AG10803 (cell line): ENCODE data around the gene DIP2C.

Experiments
- DNase-seq: peaks from one replicate; pipeline ENCODE4 v3.0.0; 2010; ENCODE audit warnings: low read depth
- H3K4me3 ChIP-seq: 2 replicates; pipeline ENCODE4 v1.5.1; 2011; ENCODE audit warnings: mild to moderate bottlenecking, low read length, control low read depth
- TF ChIP-seq, protein P1 (sequence below): conservative IDR thresholded peaks from 2 replicates; pipeline ENCODE4 v1.5.1; 2011; ENCODE audit warnings: mild to moderate bottlenecking, low read length, control low read depth, inconsistent platforms

Gene DIP2C

GRCh38 chr10:606762-607544 lies 82.5 kb downstream of the DIP2C start:
- peak; percentile 50 for DNase-seq
- no peak overlapping the region for H3K4me3 ChIP-seq
- TF ChIP-seq, protein P1, sequence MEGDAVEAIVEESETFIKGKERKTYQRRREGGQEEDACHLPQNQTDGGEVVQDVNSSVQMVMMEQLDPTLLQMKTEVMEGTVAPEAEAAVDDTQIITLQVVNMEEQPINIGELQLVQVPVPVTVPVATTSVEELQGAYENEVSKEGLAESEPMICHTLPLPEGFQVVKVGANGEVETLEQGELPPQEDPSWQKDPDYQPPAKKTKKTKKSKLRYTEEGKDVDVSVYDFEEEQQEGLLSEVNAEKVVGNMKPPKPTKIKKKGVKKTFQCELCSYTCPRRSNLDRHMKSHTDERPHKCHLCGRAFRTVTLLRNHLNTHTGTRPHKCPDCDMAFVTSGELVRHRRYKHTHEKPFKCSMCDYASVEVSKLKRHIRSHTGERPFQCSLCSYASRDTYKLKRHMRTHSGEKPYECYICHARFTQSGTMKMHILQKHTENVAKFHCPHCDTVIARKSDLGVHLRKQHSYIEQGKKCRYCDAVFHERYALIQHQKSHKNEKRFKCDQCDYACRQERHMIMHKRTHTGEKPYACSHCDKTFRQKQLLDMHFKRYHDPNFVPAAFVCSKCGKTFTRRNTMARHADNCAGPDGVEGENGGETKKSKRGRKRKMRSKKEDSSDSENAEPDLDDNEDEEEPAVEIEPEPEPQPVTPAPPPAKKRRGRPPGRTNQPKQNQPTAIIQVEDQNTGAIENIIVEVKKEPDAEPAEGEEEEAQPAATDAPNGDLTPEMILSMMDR: no peak

DNA sequence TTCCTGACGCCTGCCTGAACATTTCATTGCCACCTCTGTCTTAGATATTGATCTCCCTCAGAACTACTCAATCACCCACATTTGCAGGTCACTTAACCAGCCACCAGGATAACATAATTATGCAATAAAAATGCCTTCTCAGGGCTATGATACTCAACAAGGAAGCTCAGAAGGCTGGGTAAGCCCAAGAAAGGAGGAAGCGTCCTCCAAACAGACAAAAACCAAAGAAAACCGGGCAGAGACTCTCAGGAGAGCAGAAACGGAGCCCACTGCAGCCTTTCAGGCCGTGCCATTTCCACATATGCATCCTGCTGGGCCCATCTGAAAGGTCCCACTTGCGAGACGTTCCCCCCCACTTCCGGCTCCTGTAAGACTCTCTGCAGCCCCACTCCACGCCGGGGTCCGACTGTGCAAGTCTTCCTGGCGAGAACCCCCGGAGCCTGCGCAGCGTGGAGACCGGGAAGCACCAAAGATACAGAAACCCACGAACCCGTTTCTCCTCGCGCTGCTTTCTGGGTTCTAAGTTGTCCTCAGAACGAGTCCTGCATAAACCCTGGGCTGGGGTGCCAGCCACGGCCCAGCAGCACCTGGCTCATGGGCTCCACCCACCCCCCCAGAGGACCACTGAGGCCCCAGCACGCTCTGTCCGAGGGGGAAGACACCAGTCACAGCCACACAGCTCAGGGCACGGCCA lies 83.7 kb downstream of the DIP2C start:
- TF ChIP-seq, protein P1: no peak
- no peak for DNase-seq

DNA sequence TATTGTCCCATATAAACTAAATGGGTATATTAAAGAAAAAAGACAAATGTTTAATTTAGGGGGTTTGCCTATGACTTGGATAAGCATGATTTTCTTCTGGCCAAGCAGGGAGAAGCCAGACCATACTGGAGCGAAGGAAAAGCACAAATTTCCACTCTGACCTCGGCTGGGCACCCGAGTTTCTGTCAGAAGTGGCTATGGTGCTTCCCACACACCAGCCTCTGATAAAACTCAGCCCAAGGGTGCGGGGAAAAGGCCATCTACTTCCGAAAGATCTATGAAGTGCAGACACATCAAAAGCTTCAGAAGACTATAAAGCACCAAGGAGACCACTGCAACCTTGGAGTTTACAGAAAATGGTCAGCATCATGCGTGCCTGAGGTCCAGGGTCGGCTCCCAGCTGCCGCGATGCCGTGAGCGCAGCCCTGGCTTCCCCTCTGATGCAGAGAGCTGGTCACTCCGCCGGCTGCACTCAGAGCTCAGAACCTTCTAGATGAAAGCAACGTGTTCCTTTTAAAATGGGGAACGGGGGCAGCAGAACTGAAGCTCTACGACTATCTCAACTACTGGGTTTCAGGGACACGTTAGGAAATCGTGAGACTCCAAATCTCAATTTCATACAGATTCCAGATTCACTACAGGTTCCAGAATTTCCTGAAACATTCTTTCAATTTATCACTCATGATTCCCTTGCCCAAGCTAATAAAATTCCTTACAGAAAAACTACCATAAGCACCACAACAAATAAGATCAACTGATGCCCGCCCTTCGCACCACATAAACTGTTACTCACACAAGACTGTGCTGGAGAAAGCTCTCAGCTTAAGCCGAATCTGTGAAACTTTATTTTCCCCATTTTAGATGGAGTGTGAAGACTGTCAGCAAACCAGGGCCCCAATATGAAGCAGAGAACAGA lies 84.5 kb downstream of the DIP2C start:
- TF ChIP-seq, protein P1: no peak
- no peak overlapping the region for H3K4me3 ChIP-seq
- DNase-seq: no peak

More for the DNA sequence above, 83.7 kb downstream of the DIP2C start:
- H3K4me3 ChIP-seq: no peak overlapping the region

GRCh38 chr10:603745-604144 lies 85.7 kb downstream of the DIP2C start:
- TF ChIP-seq, protein P1: no peak
- no peak for DNase-seq
- no peak overlapping the region for H3K4me3 ChIP-seq

- no peak overlapping the region for H3K4me3 ChIP-seq
- TF ChIP-seq, protein P1: no peak
- no peak for DNase-seq
Observed at GRCh38 chr10:602391-603005, 87.0 kb downstream of the DIP2C start.

DNA sequence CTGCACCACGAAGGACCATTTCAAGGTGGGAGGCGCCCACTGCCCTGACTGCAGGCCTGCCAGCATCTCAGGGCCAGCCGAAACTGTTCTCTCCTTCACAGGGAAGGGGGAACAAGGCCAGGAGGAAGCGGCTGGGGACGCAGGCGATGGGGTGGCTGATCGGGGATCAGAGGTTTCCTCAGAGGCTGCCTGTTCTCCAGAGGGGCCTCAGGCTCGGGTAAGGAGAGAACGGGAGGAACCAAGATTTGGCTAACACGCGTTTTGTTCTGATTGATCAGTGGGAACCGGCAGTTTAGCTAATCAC lies 87.9 kb downstream of the DIP2C start:
- DNase-seq: no peak
- H3K4me3 ChIP-seq: no peak overlapping the region
- TF ChIP-seq, protein P1: no peak
